Kidney tubule cell (primary cell): ENCODE data around the gene COX15.
A peak's percentile ranks its signal among the peaks of the same experiment; 100 is the strongest.
"Not testable (repeated sequence)": the region's sequence is repeated elsewhere in the genome, so short reads cannot be mapped to it uniquely, and the experiment has no call there.

Source experiments
- DNase-seq: peaks from one replicate; pipeline ENCODE4 v3.0.0-alpha.2; 2018; ENCODE audit warnings: low spot score

COX15 gene

GRCh38 chr10:99740933-99741559, 9.1 kb upstream of the COX15 start:
- DNase-seq: no peak

GRCh38 chr10:99740260-99740659, 8.3 kb upstream of the COX15 start:
- no peak for DNase-seq

- DNase-seq: not testable (repeated sequence)
These were observed 2.2 kb upstream of the COX15 start for GRCh38 chr10:99734111-99734510.

GRCh38 chr10:99733366-99733765, 1.4 kb upstream of the COX15 start:
- DNase-seq: no peak

- peak; percentile 22 for DNase-seq
These were observed 458 bp downstream of the COX15 start for GRCh38 chr10:99731306-99732032.

- DNase-seq: peak; percentile 94
These were observed 1.9 kb downstream of the COX15 start for GRCh38 chr10:99730026-99730425.

GRCh38 chr10:99720387-99720786, 11.5 kb downstream of the COX15 start:
- DNase-seq: no peak

GRCh38 chr10:99714446-99714845, 17.5 kb downstream of the COX15 start:
- DNase-seq: no peak

GRCh38 chr10:99711129-99711719, 20.7 kb downstream of the COX15 start:
- DNase-seq: peak; percentile 59

GRCh38 chr10:99709480-99710229, 22.3 kb downstream of the COX15 start:
- DNase-seq: peak; percentile 49

- no peak for DNase-seq
These were observed 23.4 kb downstream of the COX15 start for GRCh38 chr10:99708428-99709012.

GRCh38 chr10:99700649-99701048, 31.3 kb downstream of the COX15 start:
- no peak for DNase-seq

- no peak for DNase-seq
These were observed 33.3 kb downstream of the COX15 start for GRCh38 chr10:99698504-99699080.

- DNase-seq: no peak
These were observed 36.2 kb downstream of the COX15 start for GRCh38 chr10:99695761-99696160.

- DNase-seq: peak; percentile 78
These were observed 37.9 kb downstream of the COX15 start for GRCh38 chr10:99693933-99694583.

- DNase-seq: peak; percentile 26
These were observed 42.5 kb downstream of the COX15 start for GRCh38 chr10:99689461-99689860.

GRCh38 chr10:99685597-99685967, 46.3 kb downstream of the COX15 start:
- peak; percentile 88 for DNase-seq

GRCh38 chr10:99682752-99683151, 49.2 kb downstream of the COX15 start:
- DNase-seq: peak; percentile 71
